ENCODE data around the gene PAX6. TPM values are rescaled to one million over a fixed set of nuclear protein-coding genes. Genes with fewer than 3 reads are reported as not detected.
"Not testable (repeated sequence)": the region's sequence is repeated elsewhere in the genome, so short reads cannot be mapped to it uniquely, and the experiment has no call there.

PAX6 gene
- total RNA-seq, 2 experiments from 2014 or later: not detected

DNA sequence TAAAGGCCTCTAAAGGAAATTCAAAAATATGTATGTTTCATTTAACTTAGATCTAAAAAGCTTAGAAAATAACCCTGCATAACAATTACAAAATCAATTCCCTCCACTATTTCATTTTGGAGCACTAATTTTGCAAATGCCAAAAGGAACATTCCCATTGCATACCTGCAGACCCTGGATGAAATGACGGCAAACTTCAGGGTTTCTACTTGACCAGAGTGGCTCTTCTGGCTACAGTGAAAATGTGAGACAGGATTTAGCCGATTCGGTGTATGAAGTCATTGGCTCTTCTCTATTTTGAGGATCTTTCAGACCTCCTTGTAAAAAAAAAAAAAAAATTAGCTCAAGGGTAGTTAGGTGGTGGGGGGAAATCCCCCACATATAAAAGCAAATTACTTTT is 44.1 kb downstream of the PAX6 start:
- Mint-ChIP-seq H3K9me3 (no peaks in the 10 kb centered on the region), H3K27me3 (no peaks in the 10 kb centered on the region)

DNA sequence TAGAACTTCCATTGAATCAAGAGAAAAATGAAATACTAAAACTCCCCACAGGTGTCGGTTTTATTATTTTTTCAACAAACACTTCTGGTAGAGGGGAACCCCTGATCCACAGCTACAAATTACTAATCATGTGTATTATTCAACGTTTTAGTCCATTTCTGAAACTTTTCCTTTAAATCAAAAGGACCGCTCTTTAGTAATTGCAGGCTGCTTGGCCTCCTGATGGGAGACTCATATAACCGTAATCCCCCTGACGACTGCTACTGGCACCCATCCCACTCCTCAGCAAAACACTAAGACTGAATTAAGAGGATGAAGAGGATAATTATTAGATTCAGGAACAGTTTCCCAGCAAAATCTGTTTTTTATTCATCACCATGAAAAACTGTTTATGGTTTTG is 46.4 kb downstream of the PAX6 start:
- Mint-ChIP-seq H3K9me3 (no peaks in the 10 kb centered on the region), H3K27ac (no peak overlapping the region), H3K27me3 (no peaks in the 10 kb centered on the region), H3K36me3 (no peaks in the 10 kb centered on the region), H3K4me1 (no peaks in the 10 kb centered on the region), H3K4me3 (no peak overlapping the region)
- no peak for ATAC-seq (ENCODE audit: low read depth)
- POLR2A ChIA-PET: no interaction called here
- no peak for DNase-seq

More for the DNA sequence above, 44.1 kb downstream of the PAX6 start:
- no peak overlapping the region for H3K27ac Mint-ChIP-seq
- POLR2A ChIA-PET: no interaction called here
- H3K36me3 Mint-ChIP-seq: no peaks in the 10 kb centered on the region
- no peak for ATAC-seq (ENCODE audit: low read depth)
- no peak overlapping the region for H3K4me3 Mint-ChIP-seq
- DNase-seq: no peak
- H3K4me1 Mint-ChIP-seq: peaks cover 3% of the 10 kb centered on the region

DNA sequence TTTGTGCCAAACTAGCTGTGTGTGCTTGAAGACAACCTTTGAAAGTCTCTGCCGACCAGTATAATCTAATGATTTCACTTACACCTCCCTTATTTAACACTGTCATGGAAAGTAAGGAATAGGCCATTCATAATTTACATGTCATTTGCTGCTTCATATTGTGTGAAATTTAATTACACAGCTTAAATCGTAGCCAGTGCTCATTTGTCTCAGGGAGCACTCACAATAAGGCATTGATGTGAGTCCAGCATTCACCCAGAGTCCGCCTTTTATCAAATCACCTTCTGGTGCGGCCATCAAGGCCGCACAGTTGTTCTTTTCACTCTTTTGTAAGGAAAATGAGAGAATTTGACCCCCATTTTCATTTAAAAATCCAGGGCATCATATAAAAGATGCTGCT is 46.9 kb downstream of the PAX6 start:
- no peak for ATAC-seq (ENCODE audit: low read depth)
- Mint-ChIP-seq H3K9me3 (no peaks in the 10 kb centered on the region), H3K36me3 (no peaks in the 10 kb centered on the region), H3K4me3 (no peak overlapping the region), H3K27ac (no peak overlapping the region), H3K27me3 (no peaks in the 10 kb centered on the region), H3K4me1 (no peaks in the 10 kb centered on the region)
- DNase-seq: no peak
- POLR2A ChIA-PET: interaction anchor here (1.2 kb wide), 1 partner anchor 16 kb away, joined by 3 read pairs; no protein-coding TSS in a partner anchor

DNA sequence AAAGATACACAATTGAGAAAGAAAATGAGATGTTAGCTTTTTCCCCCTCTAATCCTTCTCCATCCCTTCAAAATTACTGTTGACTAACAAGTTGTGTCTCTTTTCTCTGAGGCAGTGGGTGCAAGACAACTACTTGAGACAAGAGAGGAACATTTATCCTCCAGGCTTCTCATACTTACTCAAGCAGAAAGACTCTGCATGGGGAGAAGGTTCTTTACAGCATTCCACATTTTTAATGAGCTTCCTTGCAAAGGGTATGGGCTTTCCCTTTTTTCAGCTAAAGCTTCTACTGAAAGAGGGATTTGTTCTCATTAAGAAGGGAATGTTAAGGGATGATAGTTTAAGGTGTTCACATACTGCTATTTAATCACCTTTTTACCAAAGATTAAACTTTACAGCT is 47.8 kb downstream of the PAX6 start:
- Mint-ChIP-seq H3K4me3 (no peak overlapping the region), H3K4me1 (no peaks in the 10 kb centered on the region), H3K27me3 (no peaks in the 10 kb centered on the region), H3K36me3 (no peaks in the 10 kb centered on the region), H3K27ac (no peak overlapping the region), H3K9me3 (no peaks in the 10 kb centered on the region)
- POLR2A ChIA-PET: interaction anchor here (1.2 kb wide), 1 partner anchor 15 kb away, joined by 3 read pairs; no protein-coding TSS in a partner anchor
- DNase-seq (no peak), ATAC-seq (ENCODE audit: low read depth) (no peak)

DNA sequence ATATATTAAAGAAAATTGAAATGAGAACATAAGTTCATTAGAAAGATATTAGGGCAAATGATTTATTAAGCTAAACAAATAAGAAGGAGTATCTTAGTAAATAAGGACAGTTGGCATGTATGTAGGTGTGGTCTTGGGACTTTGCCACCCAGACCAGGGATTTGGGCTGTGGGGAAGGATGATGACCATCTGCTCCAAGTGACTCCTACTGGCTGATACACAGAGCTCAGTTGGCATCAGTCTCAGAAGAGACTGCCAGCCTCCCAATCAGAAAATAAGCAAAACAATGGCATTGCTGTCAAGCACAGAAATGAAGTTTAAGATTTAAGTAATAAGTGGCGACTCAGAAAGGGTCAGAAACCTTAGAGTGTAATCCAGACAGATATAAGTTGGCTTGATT is 49.5 kb downstream of the PAX6 start:
- H3K9me3 Mint-ChIP-seq: no peaks in the 10 kb centered on the region
- no peaks in the 10 kb centered on the region for H3K36me3 Mint-ChIP-seq
- no peaks in the 10 kb centered on the region for H3K4me1 Mint-ChIP-seq
- no peak overlapping the region for H3K27ac Mint-ChIP-seq
- no peak overlapping the region for H3K4me3 Mint-ChIP-seq
- no peak for DNase-seq
- no peak for ATAC-seq (ENCODE audit: low read depth)
- POLR2A ChIA-PET: no interaction called here
- H3K27me3 Mint-ChIP-seq: no peaks in the 10 kb centered on the region

DNA sequence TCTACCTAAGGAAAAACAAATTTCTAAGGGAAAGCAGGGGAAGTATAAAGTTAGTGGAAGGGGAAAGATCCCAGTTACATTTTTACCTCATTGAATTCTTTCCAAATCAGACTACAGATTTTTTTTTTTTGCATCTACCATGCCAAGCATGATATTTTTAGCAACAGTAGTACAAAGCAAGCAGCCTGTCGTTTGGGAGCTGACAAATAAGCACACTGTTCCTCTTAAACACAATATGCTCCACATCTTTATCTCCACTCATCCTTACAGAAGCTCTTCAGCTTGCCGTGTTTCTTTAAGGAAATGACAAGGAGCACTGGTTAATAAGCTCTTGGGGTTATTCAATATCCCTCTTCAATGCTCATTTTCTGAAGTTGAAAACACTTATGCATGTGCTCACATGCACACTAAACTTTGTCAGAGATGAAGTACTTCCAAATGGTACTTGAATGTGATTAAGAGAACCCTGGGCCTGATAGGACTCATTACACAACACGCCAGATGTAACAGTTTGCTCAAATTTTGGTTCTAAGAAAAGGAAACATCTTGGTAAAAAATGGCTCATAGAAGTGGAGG is 53.8 kb downstream of the PAX6 start:
- Mint-ChIP-seq H3K36me3 (no peaks in the 10 kb centered on the region), H3K4me1 (no peaks in the 10 kb centered on the region)

DNA sequence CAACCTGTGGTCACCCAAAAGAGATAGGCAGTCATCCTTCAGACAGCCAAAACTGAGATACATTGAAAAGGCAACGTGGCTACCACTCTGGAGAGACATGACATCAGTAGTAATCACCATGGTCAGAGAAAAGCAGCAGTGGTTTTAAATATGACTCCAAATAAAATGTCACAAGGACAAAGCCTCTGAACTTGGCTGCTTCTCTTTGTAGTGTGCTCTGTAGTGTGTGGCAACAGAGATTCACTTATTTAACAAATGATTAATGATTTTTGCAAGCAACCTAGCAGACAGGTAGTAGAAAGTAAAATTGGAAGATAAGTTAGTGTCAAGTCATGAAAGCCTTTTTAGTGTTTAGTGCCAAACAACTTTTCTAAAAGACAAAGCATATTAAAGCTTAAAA is 63.5 kb downstream of the PAX6 start:
- H3K36me3 Mint-ChIP-seq: no peaks in the 10 kb centered on the region
- no peaks in the 10 kb centered on the region for H3K27me3 Mint-ChIP-seq
- H3K9me3 Mint-ChIP-seq: peaks cover 10% of the 10 kb centered on the region
- POLR2A ChIA-PET: interaction anchor here (0.7 kb wide), 1 partner anchor 16 kb away, joined by 3 read pairs; no protein-coding TSS in a partner anchor
- ATAC-seq (ENCODE audit: low read depth) (no peak), DNase-seq (no peak)
- no peak overlapping the region for H3K4me3 Mint-ChIP-seq
- H3K4me1 Mint-ChIP-seq: no peaks in the 10 kb centered on the region
- no peak overlapping the region for H3K27ac Mint-ChIP-seq

More for the DNA sequence above, 53.8 kb downstream of the PAX6 start:
- Mint-ChIP-seq H3K9me3 (no peaks in the 10 kb centered on the region), H3K4me3 (no peak overlapping the region), H3K27me3 (no peaks in the 10 kb centered on the region), H3K27ac (no peak overlapping the region)
- no peak for DNase-seq
- POLR2A ChIA-PET: no interaction called here
- no peak for ATAC-seq (ENCODE audit: low read depth)

DNA sequence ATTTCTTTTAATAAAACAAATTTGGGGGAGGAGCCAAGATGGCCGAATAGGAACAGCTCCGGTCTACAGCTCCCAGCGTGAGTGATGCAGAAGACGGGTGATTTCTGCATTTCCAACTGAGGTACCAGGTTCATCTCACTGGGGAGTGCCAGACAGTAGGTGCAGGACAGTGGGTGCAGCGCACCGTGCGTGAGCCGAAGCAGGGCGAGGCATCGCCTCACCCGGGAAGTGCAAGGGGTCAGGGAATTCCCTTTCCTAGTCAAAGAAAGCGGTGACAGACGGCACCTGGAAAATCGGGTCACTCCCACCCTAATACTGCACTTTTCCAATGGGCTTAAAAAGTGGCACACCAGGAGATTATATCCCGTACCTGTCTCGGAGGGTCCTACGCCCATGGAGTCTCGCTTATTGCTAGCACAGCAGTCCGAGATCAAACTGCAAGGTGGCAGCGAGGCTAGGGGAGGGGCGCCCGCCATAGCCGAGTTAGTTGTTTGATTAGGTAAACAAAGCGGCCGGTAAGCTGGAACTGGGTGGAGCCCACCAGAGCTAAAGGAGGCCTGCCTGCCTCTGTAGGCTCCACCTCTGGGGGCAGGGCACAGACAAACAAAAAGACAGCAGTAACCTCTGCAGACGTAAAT is 70.3 kb downstream of the PAX6 start:
- H3K4me3 Mint-ChIP-seq; H3K36me3 Mint-ChIP-seq; H3K27ac Mint-ChIP-seq; POLR2A ChIA-PET; H3K27me3 Mint-ChIP-seq; H3K4me1 Mint-ChIP-seq; ATAC-seq (ENCODE audit: low read depth); DNase-seq: not testable (repeated sequence)
- H3K9me3 Mint-ChIP-seq: peaks cover 17% of the 10 kb centered on the region

DNA sequence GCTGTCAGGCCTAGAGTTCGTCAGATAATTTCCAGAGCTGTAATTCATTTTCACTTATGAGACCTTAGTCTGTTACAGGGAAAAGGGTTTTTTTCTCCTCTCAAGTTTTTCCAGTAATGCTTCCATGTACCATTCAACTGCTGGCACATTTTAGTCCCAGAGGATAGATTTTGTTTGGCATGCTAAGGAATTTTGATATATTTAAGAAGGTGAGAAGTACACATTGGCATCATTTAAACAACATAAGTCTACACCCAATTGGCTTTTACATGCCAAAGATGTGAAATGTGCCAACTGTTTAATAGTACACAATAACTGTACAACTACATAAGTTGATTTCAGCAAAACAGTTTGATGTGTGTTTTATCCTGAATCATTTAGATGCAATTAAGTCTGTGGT is 71.0 kb downstream of the PAX6 start:
- H3K9me3 Mint-ChIP-seq: peaks cover 17% of the 10 kb centered on the region

More for the DNA sequence above, 71.0 kb downstream of the PAX6 start:
- no peak overlapping the region for H3K4me3 Mint-ChIP-seq
- POLR2A ChIA-PET: no interaction called here
- peaks cover 2% of the 10 kb centered on the region for H3K36me3 Mint-ChIP-seq
- H3K27ac Mint-ChIP-seq: no peak overlapping the region
- ATAC-seq (ENCODE audit: low read depth) (no peak), DNase-seq (no peak)
- no peaks in the 10 kb centered on the region for H3K27me3 Mint-ChIP-seq
- H3K4me1 Mint-ChIP-seq: no peaks in the 10 kb centered on the region

Data from activated naive CD8-positive, alpha-beta T cell treated with anti-CD3 and anti-CD28 coated beads, Interleukin-2, amount 10 ng/mL, durations not matched to agents 7 days and 5 days (primary cell).